Smooth muscle cell (in vitro differentiated cells): ENCODE data around the gene PARP15. TPM values are rescaled to one million over a fixed set of nuclear protein-coding genes. Genes with fewer than 3 reads are reported as not detected.

ENCODE experiments used
- DNase-seq: peaks from one replicate; lab custom pipeline; 2025; ENCODE audit not compliant: unreplicated experiment; lab: John Stamatoyannopoulos, UW
- H2AFZ ChIP-seq: fragments of 200-600 bp; sonication (generic); 2 replicates; pipeline ENCODE4 v1.6.0; 2016; ENCODE audit warnings: antibody characterized with exemption, low read depth, mild to moderate bottlenecking
- H3F3A ChIP-seq: fragments of 200-600 bp; sonication (generic); 2 replicates; pipeline ENCODE4 v1.6.0; 2017; ENCODE audit warnings: antibody characterized with exemption, low read depth
- H3K27ac ChIP-seq: fragments of 200-600 bp; sonication (generic); 2 replicates; pipeline ENCODE4 v1.5.1; 2016; ENCODE audit warnings: low read depth, mild to moderate bottlenecking
- H3K27me3 ChIP-seq: fragments of 200-600 bp; sonication (generic); 2 replicates; pipeline ENCODE4 v1.6.1; 2016; ENCODE audit warnings: low read depth, mild to moderate bottlenecking
- H3K36me3 ChIP-seq: fragments of 200-600 bp; sonication (generic); 2 replicates; pipeline ENCODE4 v1.5.1; 2016; ENCODE audit warnings: low read depth
- H3K4me1 ChIP-seq: fragments of 200-600 bp; sonication (generic); 2 replicates; pipeline ENCODE4 v1.5.1; 2016; ENCODE audit warnings: low read depth
- H3K4me2 ChIP-seq: fragments of 200-600 bp; sonication (generic); 2 replicates; pipeline ENCODE4 v1.6.0; 2016; ENCODE audit warnings: mild to moderate bottlenecking
- H3K4me3 ChIP-seq: fragments of 200-600 bp; sonication (generic); 2 replicates; pipeline ENCODE4 v1.5.1; 2016; ENCODE audit warnings: mild to moderate bottlenecking
- H3K79me2 ChIP-seq: fragments of 200-600 bp; sonication (generic); 2 replicates; pipeline ENCODE4 v1.6.0; 2016; ENCODE audit warnings: low read depth, mild to moderate bottlenecking
- H3K9ac ChIP-seq: fragments of 200-600 bp; sonication (generic); 2 replicates; pipeline ENCODE4 v1.6.0; 2016; ENCODE audit warnings: low read depth
- H3K9me3 ChIP-seq: fragments of 200-600 bp; sonication (generic); replicated peaks from 2 replicates; pipeline ENCODE4 v1.5.1; 2016; ENCODE audit warnings: low read depth
- H4K20me1 ChIP-seq: fragments of 200-600 bp; sonication (generic); 2 replicates; pipeline ENCODE4 v1.6.0; 2016; ENCODE audit warnings: low read depth
- WGBS: methylation state at CpG from one replicate; pipeline ENCODE4 v1.1.7; 2016; ENCODE audit warnings: low lambda C conversion rate; 5-methylcytosine and 5-hydroxymethylcytosine counted together
- polyA plus RNA-seq: library from polyadenylated mRNA; unstranded; fragments of >200 nt; fragmentation: Nextera tagmentation; extraction: Ambion mirVana; gene quantifications from 2 replicates; pipeline ENCODE4 v1.2.1, GENCODE V29; 2016
- total RNA-seq: library from RNA; depleted of rRNA; stranded (reverse); fragments of >200 nt; gene quantifications from 2 replicates; pipeline ENCODE4 v1.2.3, GENCODE V29; 2014
- TF ChIP-seq, protein P1 (sequence below): fragments of 200-600 bp; sonication (generic); IDR thresholded peaks from 2 replicates; pipeline ENCODE4 v1.5.1; 2017; ENCODE audit warnings: borderline replicate concordance, mild to moderate bottlenecking, antibody characterized with exemption; ENCODE audit not compliant: insufficient read depth, poor library complexity, severe bottlenecking

Gene PARP15
- total and polyA plus RNA-seq, 2 experiments from 2014 or later = 0.40 TPM; not detected in 1

DNA sequence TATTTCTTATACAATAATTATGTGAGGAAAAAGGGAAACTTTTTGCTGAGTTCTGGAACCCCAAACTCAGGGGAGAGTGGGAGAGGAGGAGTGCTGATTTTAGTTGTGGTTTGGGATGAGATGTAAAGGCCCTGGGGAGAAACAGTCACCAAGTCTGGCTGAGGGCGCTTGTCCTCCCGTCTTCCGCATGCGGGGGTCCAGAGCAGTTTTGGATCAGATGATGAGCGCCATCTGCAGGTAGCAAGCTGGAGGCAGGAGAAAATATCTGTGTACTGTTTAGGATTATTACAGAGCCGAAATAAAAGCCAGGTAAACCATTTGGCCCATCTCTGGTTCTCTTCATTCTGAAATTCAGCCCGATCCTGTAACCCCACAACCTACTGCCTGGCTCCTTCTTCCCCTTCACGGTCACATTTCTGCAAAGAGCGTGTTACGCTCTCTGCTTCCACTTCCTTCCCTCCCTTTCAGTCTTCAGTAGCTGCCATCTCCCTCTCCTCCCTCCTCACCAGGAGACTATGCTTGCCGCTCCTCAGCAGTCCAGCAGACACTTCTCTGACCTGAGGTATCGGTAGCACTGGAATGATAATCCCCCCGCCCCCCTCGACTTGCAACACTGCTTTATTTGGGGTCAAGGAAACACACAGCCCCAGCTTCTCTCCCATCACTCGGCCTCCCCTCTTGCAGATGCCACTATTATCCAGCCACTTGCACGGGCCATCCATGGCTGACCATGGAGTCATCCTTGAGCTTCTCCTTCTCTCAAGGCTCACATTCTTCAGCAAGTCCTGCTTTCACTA, 101.8 kb downstream of the PARP15 start:
- no peaks in the 10 kb centered on the region for H3K27me3 ChIP-seq
- DNase-seq = peak; percentile 13
- H3K79me2 ChIP-seq = no peaks in the 10 kb centered on the region
- H3K4me3 ChIP-seq = peak overlapping the region; percentile 96
- TF ChIP-seq, protein P1, sequence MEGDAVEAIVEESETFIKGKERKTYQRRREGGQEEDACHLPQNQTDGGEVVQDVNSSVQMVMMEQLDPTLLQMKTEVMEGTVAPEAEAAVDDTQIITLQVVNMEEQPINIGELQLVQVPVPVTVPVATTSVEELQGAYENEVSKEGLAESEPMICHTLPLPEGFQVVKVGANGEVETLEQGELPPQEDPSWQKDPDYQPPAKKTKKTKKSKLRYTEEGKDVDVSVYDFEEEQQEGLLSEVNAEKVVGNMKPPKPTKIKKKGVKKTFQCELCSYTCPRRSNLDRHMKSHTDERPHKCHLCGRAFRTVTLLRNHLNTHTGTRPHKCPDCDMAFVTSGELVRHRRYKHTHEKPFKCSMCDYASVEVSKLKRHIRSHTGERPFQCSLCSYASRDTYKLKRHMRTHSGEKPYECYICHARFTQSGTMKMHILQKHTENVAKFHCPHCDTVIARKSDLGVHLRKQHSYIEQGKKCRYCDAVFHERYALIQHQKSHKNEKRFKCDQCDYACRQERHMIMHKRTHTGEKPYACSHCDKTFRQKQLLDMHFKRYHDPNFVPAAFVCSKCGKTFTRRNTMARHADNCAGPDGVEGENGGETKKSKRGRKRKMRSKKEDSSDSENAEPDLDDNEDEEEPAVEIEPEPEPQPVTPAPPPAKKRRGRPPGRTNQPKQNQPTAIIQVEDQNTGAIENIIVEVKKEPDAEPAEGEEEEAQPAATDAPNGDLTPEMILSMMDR = peak; percentile 84
- H3K36me3 ChIP-seq = no peaks in the 10 kb centered on the region
- H3K27ac ChIP-seq = no peak overlapping the region
- H2AFZ ChIP-seq = peak overlapping the region; percentile 97
- no peaks in the 10 kb centered on the region for H3K9me3 ChIP-seq
- H3K4me1 ChIP-seq = no peaks in the 10 kb centered on the region
- WGBS = 22% methylated on average over 16 of the region's 16 CpGs
- no peaks in the 10 kb centered on the region for H3F3A ChIP-seq
- H3K9ac ChIP-seq = no peak overlapping the region
- peak overlapping the region; percentile 84 for H3K4me2 ChIP-seq
- H4K20me1 ChIP-seq = no peaks in the 10 kb centered on the region

DNA sequence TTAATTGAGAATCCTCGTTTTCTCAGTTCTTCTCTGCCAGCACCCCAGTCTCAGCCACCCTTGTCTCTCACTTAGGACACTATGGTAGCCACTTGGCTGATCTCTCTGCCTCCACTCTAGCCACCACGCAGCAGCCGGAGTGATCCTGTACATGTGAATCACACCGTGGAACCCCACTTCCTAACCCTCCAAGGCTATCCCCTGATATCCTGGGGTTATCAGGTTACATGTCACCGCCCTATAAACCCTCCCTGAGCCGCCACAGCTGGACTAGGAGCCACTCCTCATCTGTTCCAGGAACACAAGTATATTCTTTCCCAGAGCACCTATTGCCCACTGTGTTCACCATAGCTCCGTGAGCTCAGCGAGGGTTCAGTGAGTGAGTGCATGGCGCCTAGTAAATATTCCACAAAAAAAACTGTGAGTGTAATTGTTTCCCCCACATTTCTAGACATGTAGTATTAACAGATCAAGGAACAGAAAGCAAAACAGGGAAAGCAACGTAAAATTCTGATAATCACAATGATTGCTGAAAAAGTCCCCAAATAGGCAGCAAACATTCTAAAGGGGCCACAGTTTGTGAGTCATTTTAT, 102.5 kb downstream of the PARP15 start:
- TF ChIP-seq, protein P1 = no peak
- H3K36me3 ChIP-seq = no peaks in the 10 kb centered on the region
- no peaks in the 10 kb centered on the region for H3K79me2 ChIP-seq
- no peaks in the 10 kb centered on the region for H3K27me3 ChIP-seq
- H3K4me3 ChIP-seq = peak overlapping the region; percentile 96
- no peaks in the 10 kb centered on the region for H4K20me1 ChIP-seq
- H3F3A ChIP-seq = no peaks in the 10 kb centered on the region
- WGBS = 66% methylated on average over 10 of the region's 10 CpGs
- no peaks in the 10 kb centered on the region for H3K9me3 ChIP-seq
- peak overlapping the region; percentile 84 for H3K9ac ChIP-seq
- no peaks in the 10 kb centered on the region for H3K4me1 ChIP-seq
- peak overlapping the region; percentile 84 for H3K4me2 ChIP-seq
- peak overlapping the region; percentile 97 for H2AFZ ChIP-seq
- peak overlapping the region; percentile 37 for H3K27ac ChIP-seq
- no peak for DNase-seq

DNA sequence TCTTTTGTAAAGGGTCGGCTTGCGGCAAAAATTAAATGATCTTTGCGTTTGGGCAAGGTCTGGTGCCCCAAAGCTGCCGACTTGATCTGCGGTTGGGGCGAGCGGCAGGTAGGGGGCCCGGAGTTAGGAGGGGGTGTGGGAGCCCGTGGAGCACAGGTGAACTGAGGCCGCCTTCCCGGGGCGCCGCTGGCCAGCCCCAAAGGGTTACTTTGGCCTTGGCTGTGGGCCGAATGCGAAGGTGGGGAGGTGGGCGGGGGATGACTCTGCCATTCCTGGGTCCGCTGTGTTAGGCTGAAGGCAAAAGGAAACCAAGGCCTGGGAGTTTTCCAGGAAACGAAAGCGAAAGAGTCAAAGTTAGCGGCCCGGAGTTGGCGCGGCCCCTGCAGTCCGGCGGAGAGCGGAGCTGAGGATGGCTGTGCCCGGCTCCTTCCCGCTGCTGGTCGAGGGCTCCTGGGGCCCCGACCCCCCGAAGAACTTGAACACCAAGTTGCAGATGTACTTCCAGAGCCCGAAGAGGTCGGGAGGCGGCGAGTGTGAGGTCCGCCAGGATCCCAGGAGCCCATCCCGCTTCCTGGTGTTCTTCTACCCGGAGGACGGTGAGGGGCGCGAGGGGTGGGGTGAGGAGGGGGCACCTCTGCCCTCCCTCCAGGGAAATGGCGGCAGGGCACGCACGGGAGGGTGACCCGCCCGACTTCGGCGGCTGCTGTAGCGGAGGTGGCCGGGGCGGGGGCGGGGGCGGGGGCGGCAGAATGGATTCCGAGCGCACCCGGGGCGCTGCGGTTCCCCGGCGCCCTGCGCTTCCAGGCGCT, 103.2 kb downstream of the PARP15 start, which contains the start of gene PARP14:
Gene PARP14 (plus strand): TSS at position 365 of the 809 bp plus-strand sequence. CDS start 45 bp downstream, at position 410.
- TF ChIP-seq, protein P1 = no peak
- Histone ChIP-seq H3K27ac (peak within 1 kb of the TSS; percentile 37), H3K4me2 (peak within 1 kb of the TSS; percentile 84), H3K27me3 (no peaks in the 10 kb centered on the region), H3F3A (no peaks in the 10 kb centered on the region), H3K4me3 (peak within 1 kb of the TSS; percentile 96), H3K36me3 (no peaks in the 10 kb centered on the region), H3K9me3 (no peaks in the 10 kb centered on the region), H2AFZ (peak within 1 kb of the TSS; percentile 97), H3K4me1 (no peaks in the 10 kb centered on the region), H3K79me2 (no peaks in the 10 kb centered on the region), H3K9ac (peak within 1 kb of the TSS; percentile 84), H4K20me1 (no peaks in the 10 kb centered on the region)
- 8% methylated on average over 44 of the region's 63 CpGs for WGBS
- DNase-seq = no peak
